GM04503 (cell line): ENCODE data around the gene LMX1B.

Source experiments
- DNase-seq: peaks from one replicate; pipeline ENCODE4 v3.0.0-alpha.2; 2012; ENCODE audit warnings: low read depth

Gene LMX1B

GRCh38 chr9:126658956-126659555, 45.3 kb downstream of the LMX1B start:
- DNase-seq = no peak

DNA sequence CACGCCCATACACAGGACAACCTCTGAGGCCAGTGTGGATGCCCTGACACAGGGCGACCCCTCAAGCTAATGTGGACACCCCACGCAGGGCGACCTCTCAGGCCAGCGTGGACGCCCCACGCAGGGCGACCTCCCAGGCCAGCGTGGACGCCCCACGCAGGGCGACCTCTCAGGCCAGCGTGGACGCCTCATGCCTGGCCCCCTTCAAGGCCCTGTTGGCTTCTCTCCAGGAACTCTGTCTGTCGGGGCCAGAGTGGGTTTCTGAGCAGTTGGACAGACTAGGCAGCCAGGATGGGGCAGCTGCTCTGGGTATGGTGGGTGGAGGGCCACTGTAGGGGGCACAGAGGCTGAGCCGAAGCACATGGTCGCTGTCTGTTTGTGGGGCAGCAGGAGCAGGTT, 47.4 kb downstream of the LMX1B start:
- no peak for DNase-seq

DNA sequence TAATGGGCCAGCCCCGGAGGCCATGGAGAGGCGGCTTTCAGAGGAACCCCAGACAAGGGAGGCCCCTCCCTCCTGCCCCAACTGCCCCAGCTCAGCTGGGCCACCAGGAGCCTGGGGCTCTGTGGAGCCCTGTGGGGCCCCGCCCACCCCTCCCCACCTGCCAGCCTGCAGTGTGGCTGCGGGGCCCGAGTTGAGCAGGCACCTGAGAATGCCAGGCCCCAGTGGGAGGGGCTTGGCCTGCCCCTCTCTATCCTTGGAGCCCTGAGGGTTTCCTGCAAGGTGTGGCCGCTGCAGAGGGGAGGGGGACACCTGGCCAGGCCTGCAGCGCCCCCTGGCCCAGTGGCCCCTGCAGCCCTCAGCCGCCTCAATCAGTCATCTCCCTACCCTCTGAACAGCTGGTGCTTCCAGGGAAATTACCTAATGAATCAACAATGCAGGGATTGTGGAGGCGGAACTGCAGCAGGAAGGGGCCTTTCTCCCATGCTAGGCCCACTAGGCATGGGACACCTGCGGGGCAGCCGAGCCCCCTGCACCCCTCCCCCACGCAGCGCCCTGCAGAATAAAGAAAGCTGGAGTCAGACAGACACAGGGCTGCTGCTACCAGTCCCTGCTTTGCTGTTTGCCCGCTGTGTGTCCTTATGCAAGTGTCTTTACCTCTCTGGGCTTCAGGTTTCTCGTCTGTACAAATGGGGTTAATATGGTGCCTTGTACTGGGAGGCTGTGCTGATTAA, 48.0 kb downstream of the LMX1B start:
- no peak for DNase-seq

DNA sequence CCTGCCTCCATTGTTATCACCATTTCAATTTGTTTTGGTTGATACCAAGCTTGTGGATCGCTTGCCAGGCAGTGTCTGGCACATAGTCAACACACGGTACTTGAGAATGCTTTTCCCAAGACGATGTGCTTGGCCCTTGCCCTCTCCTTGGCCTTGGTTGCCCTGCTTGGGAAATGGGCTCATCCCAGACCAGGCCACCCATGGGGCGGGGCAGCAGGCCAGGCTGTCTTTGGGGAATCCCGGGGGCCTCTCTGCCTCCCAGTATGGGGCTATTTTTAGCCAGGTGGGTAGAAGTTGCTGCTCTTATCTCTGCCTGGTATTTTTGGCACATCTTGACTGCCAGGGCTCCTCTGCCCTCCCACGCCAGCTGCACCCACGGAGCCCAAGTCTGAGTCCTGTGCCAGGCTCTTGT, 49.9 kb downstream of the LMX1B start:
- DNase-seq = no peak

- DNase-seq = no peak
Observed at GRCh38 chr9:126664900-126665643, 51.3 kb downstream of the LMX1B start.

- no peak for DNase-seq
Observed at GRCh38 chr9:126665644-126666035, 51.9 kb downstream of the LMX1B start.

DNA sequence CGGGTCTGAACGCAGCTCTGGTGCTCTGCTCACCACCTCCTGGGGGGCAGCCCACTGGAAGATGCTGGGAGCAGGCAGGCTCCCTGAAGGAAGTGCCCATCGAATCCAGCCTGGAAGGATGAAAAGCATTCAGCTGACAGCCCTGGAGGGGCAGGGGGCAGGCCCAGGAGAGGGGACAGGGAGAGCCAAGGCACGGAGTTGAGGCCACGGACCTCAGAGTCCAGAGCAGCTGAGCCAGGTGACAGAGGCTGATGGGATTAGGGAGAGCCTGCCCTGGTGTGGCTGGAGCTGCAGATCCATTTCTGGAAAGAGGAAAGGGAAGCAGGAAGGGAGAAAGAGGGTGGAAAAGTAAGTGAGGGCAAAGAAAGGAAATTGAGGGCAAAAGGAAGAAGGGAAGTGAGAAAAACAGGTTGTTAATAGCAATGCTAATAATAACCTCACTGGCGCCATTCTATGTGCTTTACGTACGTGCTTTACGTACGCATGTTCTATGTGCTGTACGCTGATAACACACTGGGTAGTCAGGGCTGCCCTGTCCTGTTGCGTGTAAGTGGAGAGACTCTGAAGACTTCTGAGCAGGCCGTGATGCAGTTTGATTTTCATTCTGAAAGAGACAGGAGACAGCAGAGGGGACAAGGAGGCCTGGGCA, 52.6 kb downstream of the LMX1B start:
- DNase-seq = no peak

- no peak for DNase-seq
Observed at GRCh38 chr9:126667190-126668055, 53.7 kb downstream of the LMX1B start.

DNA sequence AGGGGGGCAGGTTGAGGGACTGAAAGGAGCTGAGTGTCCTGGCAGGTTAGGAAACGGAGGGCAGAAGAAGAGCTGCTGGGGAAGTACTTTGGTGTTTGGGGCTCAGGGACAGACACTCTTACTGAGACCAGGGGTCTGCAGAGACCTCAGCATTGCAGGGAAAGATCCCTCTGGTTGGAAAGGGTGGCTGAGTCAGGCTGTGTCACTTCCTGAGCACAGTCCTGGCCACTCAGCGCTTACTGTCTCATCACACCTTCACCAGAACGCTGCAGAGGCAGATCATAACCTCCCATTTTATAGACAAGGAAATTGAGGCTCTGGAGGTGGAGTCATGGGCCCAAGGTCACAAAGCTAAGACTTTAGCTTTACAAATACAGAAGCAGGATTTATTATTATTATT, 54.3 kb downstream of the LMX1B start:
- DNase-seq = no peak

GRCh38 chr9:126669108-126669507, 55.4 kb downstream of the LMX1B start:
- DNase-seq = no peak

- DNase-seq = no peak
Observed at GRCh38 chr9:126670270-126670669, 56.5 kb downstream of the LMX1B start.

GRCh38 chr9:126671381-126671831, 57.7 kb downstream of the LMX1B start:
- no peak for DNase-seq

- no peak for DNase-seq
Observed at GRCh38 chr9:126671983-126672382, 58.3 kb downstream of the LMX1B start.

- DNase-seq = no peak
Observed at GRCh38 chr9:126672634-126673284, 59.0 kb downstream of the LMX1B start.

DNA sequence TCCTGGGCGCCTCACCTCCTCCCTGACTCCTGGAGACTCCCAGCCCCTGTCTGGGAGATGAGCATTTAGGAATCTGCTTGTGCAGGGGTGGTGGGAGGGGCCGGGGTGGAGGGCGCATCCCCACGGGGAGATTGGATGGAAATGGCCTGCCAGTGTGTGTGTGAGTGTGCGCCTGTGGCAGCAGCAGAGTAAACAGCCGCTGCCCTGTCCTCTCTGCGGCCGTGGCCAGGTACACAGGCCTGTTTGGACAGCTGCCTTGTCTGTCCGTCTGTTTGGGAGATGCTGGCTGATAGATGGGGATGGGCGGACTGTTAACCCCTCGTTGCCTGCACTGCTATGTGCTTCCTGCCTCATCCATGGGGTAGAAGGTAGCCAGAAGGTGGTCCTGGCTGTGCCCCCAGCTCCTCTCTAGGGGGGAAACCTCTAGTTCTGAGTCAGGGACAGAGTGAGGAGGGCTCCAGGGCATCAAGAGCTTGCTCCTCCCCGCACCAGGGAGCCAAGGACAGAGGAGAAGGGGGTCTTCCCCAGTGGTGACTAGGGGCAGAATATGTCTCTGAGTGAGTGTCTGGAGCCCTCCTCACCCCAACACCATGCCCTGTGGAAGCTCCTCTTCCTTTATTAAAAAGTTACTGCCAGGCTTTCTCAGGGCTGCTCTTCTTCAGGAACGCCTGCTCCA, 60.1 kb downstream of the LMX1B start:
- DNase-seq = no peak

DNA sequence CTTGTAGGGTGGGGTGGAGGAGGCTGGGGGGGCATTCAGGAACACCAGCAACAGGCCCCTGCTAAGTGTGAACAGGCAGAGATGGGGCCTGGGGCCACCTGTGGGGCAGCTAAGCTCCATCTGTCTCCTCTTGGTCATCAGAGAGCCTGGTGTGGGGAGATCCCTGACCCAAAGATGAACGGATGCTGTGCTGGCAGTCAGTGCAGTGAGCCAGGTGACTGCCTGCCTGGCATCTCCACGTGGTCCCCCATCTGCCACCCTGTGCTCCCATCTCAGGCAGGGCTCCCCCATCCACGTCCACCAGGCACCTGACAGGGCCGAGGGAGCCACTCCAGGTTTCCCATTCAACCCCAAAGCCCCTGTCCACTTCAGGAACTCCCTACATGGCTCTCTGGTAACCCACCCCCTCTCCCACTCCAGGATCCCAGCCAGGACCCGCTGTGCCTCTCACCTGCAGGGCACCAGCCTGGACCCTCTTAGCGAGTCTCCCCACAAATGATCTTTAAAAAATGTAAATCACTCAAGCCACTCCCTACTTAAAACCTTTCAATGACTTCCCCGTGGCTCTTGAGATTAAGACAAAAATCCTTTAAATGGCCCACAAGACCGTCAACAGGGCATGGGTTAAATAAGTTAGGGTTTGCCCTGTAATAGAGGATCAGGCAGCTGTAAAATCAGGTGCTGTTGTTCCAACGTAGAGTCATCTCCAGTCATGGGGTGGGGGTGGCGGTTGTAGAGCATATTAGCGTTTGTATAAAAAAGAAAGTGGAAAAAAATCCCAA, 60.8 kb downstream of the LMX1B start:
- DNase-seq = no peak

- DNase-seq = no peak
Observed at GRCh38 chr9:126675147-126675467, 61.4 kb downstream of the LMX1B start.

DNA sequence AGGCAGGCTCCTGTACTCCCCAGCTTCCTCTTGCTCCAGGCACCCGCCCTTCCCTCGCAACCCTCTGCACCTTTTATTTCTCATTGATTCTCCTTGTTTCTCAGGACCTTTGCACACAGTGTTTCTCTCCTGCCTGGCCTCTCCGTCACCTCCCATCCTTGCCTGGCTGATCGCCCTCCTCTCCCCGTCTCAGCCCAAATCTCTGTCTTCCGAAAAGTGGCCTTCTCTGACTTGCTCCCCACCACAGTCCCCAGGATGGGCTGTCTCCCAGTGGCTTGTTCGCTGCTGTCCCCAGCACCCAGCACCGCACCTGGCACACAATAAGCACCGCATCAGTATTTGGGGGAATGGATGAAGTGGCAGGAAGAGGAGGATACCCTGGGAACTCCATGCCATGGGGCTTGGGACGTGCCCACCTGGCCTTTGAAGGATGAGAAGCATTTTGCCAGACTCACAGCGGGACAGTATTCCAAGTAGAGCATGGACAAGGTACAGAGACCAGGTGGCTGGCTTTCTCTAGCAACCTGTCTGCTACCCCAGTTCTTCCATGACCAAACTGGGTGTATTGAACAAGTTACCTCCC, 62.5 kb downstream of the LMX1B start:
- no peak for DNase-seq

DNA sequence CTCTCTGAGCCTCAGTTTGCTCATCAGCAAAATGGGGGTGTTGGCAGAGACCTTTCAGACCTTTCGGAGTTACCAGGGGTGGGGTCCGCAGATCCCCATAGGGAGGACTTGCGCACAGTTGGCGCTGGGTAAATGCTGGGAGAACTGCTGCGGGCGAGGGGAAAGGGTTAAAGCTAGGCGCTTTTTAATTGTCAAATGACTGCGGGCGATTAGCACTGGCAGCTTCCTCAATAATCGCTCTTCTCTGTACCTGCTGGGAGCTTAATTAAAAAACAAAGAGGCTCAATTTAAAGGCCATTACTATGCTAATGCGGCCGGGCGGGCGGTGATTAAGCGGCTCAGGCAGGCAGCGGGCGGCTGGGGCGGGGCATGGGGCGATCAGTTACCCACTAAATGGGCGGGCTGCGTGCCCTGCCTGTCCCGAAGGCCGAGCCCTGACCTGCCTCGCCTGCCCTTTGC, 63.0 kb downstream of the LMX1B start:
- DNase-seq = no peak
